ENCODE data around the gene EMC10.
"Not testable (repeated sequence)": the region's sequence is repeated elsewhere in the genome, so short reads cannot be mapped to it uniquely, and the experiment has no call there.

EMC10 gene

GRCh38 chr19:50453243-50453642 is 23.1 kb upstream of the EMC10 start:
- DNase-seq = no peak

GRCh38 chr19:50455992-50456391 is 20.3 kb upstream of the EMC10 start:
- no peak for DNase-seq

GRCh38 chr19:50457300-50457699 is 19.0 kb upstream of the EMC10 start:
- DNase-seq = no peak

GRCh38 chr19:50458396-50459066 is 17.8 kb upstream of the EMC10 start:
- DNase-seq = no peak

- no peak for DNase-seq
Measured at GRCh38 chr19:50459067-50459456, 17.2 kb upstream of the EMC10 start.

GRCh38 chr19:50459638-50460037 is 16.7 kb upstream of the EMC10 start:
- DNase-seq = no peak

- no peak for DNase-seq
Measured at GRCh38 chr19:50460161-50460765, 16.0 kb upstream of the EMC10 start.

GRCh38 chr19:50461066-50461875 is 15.0 kb upstream of the EMC10 start:
- peak in 1 of 2 donors; percentile 14 for DNase-seq

GRCh38 chr19:50462970-50463369 is 13.3 kb upstream of the EMC10 start:
- no peak for DNase-seq

GRCh38 chr19:50464348-50464747 is 12.0 kb upstream of the EMC10 start:
- no peak for DNase-seq

GRCh38 chr19:50465000-50465399 is 11.3 kb upstream of the EMC10 start:
- no peak for DNase-seq

GRCh38 chr19:50465986-50466705 is 10.2 kb upstream of the EMC10 start:
- DNase-seq = no peak

GRCh38 chr19:50466706-50467039 is 9.6 kb upstream of the EMC10 start:
- DNase-seq = no peak

GRCh38 chr19:50467566-50467965 is 8.7 kb upstream of the EMC10 start:
- no peak for DNase-seq

- DNase-seq = no peak
Measured at GRCh38 chr19:50468818-50469217, 7.5 kb upstream of the EMC10 start.

- not testable (repeated sequence) for DNase-seq
Measured at GRCh38 chr19:50473336-50473735, 3.0 kb upstream of the EMC10 start.

- DNase-seq = no peak
Measured at GRCh38 chr19:50475101-50475568, 1.2 kb upstream of the EMC10 start.

- DNase-seq = no peak
Measured at GRCh38 chr19:50475736-50476223, 527 bp upstream of the EMC10 start.

- DNase-seq = no peak
Measured at GRCh38 chr19:50476907-50477238, 566 bp downstream of the EMC10 start.

- DNase-seq = no peak
Measured at GRCh38 chr19:50477751-50478515, 1.6 kb downstream of the EMC10 start.

- DNase-seq = no peak
Measured at GRCh38 chr19:50478901-50479715, 2.8 kb downstream of the EMC10 start.

Measured in bone marrow (tissue), 2 donors.